ENCODE results near the gene CBX5. TPM values are rescaled to one million over a fixed set of nuclear protein-coding genes. Genes with fewer than 3 reads are reported as not detected.

Gene CBX5
- 24.3 and 54.2 TPM in 2 replicates for total RNA-seq

DNA sequence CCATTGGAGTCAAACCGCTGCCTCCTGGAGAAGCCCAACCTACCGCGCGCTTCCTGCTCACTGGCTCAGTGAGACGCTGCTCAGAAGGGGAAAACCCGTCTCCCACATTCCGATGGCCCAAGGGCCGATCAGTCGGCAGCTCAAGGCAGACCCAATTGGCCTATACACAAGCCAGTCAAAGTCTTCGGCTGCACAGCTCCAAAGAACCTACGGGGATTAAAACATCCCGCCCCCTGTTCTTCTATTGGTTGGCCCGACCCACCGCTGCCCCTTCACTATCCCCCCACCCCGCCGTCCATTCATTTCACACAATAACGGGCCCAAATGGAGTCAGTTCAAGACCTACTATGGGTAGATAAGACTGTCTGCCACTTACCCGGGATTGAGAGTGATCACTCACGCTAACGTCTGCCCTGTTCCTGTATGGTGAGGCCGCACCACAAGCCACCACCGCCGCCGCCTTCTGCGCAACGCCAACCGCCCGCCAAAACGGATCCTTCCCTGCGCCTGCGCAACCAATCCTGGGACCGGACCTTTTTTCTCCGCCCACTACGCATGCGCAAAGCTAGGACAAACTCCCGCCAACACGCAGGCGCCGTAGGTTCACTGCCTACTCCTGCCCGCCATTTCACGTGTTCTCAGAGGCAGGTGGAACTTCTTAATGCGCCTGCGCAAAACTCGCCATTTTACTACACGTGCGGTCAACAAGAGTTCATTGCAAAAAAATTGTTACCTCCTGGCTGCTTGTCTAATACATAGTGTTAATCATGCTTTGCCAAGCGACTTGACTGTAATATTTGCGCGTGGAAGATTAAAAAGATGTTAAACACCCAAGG is at the start of gene CBX5:
CBX5 (minus strand) TSS at position 491 of the 836 bp plus-strand sequence. CDS start 22,472 bp downstream, outside the sequence.

DNA sequence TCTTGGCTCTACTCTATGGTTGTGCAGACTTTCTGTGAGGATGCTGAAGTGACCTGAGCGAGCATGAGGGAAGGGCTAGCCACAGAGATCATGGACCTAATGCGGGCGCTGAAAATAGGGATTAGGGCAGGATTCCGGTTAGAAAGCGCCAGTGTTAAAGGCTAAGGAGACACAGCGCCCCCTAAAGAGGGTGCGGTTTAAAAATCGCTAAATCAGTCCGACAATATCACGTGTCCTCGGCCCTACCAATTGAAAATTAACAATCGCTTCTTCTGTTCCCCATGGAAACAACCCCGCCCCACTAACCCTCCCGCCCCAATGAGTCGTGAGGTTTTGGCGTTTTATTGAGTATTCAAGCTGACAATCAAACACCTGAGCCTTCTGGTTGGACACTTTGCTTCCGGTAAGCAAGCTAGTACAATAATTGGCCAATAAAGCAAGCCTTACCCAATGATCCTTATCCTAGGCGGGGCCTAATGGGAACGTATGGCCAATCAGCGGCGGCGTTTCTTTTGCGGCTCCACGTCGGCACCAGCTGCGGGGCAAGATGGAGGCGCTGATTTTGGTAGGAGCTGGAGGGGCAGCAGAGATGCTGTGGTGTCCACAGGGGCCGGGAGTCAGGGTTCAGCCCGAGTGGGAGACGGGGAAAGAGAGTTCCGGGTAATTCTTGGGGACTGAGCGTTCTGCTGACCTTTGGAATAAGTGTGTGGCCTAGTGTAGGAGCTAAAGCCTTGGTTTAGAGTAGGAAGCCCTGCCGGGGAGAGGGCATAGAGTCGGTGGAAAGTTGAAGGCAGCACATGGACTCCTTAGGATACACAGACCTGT is 44.9 kb upstream of the CBX5 start, which contains the start of gene COPZ1:
COPZ1 (plus strand) TSS at position 515 of the 825 bp plus-strand sequence; CDS start at position 548, 33 bp downstream.

DNA sequence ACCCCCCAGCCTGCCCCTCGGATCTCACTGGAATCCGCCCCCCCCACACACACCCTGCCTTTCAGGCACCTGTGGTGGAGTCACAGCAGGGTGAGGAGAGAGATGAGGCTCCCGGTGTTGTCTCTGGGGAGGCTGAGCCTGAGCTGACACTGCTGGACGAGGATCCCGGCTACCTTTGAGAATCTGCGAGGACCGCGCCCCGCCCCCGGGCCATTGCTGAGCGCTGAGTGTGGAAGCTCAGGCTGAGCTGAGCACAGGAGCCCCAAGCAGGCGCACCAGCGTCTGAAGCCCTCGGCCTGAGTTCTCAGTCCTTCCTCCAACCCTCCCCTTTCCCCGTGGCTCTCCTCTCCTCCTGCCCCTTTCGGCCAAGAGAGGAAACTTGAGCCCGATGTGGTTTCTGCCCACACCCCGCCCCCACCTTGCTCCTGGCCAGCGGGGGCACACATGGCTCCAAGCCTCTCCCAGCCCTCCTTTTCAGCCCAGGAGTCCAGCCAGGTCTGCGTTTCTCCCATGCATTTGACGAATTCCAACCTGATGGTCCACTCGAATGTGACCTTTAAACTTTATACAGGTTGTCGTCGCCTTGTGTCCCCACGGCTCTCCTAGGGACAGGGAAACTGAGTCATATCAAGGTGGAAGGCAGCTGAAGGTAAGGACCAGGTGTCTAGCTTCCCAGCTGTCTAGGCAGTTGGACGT is 21.0 kb upstream of the CBX5 start, which contains the start of gene NFE2:
NFE2 (minus strand) TSS at position 284 of the 696 bp plus-strand sequence. CDS start 5,767 bp downstream, outside the sequence.

DNA sequence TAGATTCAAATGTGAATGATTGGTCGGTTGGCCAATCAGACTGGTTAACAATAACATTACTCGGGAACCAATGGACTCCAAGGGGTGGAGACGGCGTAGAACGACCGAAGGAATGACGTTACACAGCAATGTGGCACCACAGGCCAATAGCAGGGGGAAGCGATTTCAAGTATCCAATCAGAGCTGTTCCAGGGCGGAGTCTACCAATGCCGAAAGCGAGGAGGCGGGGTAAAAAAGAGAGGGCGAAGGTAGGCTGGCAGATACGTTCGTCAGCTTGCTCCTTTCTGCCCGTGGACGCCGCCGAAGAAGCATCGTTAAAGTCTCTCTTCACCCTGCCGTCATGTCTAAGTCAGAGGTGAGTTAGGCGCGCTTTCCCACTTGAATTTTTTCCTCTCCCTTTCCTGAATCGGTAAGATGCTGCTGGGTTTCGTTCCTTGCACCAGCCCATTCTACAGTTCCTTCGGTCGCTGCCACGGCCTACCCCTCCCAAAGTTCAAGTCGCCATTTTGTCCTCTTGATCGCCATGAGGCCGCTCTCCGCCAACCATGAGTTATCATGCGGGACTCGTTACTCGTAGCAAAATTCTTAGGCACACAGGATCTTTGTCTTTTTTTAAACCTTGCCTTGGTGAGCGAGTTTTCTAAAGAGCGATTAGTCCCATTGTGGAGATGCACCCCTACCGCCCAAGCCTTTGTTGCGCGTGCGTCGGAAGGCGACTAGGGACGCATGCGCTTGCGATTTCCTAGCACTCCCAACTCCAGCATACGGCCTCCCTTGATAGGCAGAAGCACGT is 742 bp upstream of the CBX5 start, which contains the start of gene HNRNPA1:
HNRNPA1 (plus strand) TSS at position 259 of the 793 bp plus-strand sequence; CDS start at position 341, 82 bp downstream.

Other genes with a start within 250 kb of the CBX5 start
- gene HOXC5, start 247.1 kb downstream of the CBX5 start, total RNA-seq: not detected in 2 replicates
- not detected in 2 replicates for gene HOXC4, start 226.3 kb downstream of the CBX5 start, total RNA-seq
- 13.1 and 18.6 TPM in 2 replicates for gene SMUG1, start 91.1 kb downstream of the CBX5 start, total RNA-seq
- 328 and 377 TPM in 2 replicates for gene HNRNPA1, start 604 bp upstream of the CBX5 start, total RNA-seq
- gene NFE2, start 20.9 kb upstream of the CBX5 start, total RNA-seq: not detected in 2 replicates
- gene COPZ1, start 45.0 kb upstream of the CBX5 start, total RNA-seq: 60.5 and 133 TPM in 2 replicates
- gene GPR84, start 84.4 kb upstream of the CBX5 start, total RNA-seq: 0.16 TPM in 1 of 2 replicates, not detected in the other
- gene ZNF385A, start 104.6 kb upstream of the CBX5 start, total RNA-seq: 0.81 and 1.4 TPM in 2 replicates
- 361 and 600 TPM in 2 replicates for gene ITGA5, start 139.1 kb upstream of the CBX5 start, total RNA-seq
- gene GTSF1, start 193.5 kb upstream of the CBX5 start, total RNA-seq: not detected in 2 replicates
- under 0.01 TPM in 1 of 2 replicates, not detected in the other for gene NCKAP1L, start 217.6 kb upstream of the CBX5 start, total RNA-seq